Measurements from ENCODE around the gene SPG11. TPM values are rescaled to one million over a fixed set of nuclear protein-coding genes. Genes with fewer than 3 reads are reported as not detected.

Gene SPG11
- total and polyA plus RNA-seq, 9 of the 15 experiments (the other 6 are each of a cell fraction or from before 2014, with no cell fraction given), result 23.3 to 71.2 (median 45.6) TPM

DNA sequence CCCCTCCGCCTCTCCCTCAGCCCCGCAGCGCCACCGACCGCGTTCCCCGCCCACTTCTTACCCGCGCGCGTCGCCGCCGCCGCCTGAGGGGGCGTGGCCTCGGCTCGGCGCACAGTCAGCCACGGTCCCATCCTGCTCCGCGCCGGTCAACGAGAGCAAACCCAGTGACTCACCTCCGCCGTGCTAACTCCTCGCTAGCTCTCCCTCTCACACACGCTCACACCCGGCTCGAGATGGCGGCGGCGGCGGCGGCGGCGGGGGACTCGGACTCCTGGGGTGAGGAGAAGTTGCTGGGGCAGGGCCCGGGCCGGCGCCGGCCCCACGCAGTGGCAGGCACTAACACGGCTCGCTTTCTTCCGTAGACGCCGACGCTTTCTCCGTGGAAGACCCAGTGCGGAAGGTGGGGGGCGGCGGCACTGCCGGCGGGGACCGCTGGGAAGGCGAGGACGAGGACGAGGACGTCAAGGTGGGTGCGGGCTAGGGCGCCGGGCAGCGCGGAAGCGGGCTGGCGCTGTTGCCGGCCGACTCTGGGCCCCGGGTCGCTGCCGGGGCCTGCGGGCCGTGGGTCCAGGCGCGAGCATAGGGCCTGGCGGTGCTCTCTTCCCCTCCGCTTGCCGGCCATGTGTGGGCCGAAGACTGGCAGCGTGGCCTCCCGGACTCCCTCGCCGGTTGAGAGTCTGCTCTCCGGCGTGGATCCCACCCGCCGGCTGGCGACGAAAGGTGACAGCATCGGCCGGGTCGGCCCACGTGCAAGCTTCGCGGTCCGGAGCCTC lies 126.3 kb downstream of the SPG11 start, which contains the start of gene EIF3J (continued):
- peak; percentile 44 for TF ChIP-seq RBM22 (IDR thresholded peaks at IDR 0.05; ENCODE audit: low read depth, low read length, poor library complexity, severe bottlenecking)
- no peak for TF ChIP-seq ZNF696 (CRISPR knock-in tag; conservative IDR thresholded peaks at IDR 0.05)
- TF ChIP-seq, protein P1, sequence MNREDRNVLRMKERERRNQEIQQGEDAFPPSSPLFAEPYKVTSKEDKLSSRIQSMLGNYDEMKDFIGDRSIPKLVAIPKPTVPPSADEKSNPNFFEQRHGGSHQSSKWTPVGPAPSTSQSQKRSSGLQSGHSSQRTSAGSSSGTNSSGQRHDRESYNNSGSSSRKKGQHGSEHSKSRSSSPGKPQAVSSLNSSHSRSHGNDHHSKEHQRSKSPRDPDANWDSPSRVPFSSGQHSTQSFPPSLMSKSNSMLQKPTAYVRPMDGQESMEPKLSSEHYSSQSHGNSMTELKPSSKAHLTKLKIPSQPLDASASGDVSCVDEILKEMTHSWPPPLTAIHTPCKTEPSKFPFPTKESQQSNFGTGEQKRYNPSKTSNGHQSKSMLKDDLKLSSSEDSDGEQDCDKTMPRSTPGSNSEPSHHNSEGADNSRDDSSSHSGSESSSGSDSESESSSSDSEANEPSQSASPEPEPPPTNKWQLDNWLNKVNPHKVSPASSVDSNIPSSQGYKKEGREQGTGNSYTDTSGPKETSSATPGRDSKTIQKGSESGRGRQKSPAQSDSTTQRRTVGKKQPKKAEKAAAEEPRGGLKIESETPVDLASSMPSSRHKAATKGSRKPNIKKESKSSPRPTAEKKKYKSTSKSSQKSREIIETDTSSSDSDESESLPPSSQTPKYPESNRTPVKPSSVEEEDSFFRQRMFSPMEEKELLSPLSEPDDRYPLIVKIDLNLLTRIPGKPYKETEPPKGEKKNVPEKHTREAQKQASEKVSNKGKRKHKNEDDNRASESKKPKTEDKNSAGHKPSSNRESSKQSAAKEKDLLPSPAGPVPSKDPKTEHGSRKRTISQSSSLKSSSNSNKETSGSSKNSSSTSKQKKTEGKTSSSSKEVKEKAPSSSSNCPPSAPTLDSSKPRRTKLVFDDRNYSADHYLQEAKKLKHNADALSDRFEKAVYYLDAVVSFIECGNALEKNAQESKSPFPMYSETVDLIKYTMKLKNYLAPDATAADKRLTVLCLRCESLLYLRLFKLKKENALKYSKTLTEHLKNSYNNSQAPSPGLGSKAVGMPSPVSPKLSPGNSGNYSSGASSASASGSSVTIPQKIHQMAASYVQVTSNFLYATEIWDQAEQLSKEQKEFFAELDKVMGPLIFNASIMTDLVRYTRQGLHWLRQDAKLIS (CRISPR knock-in tag; IDR thresholded peaks at IDR 0.05), result no peak
- TF ChIP-seq TEAD4 (IDR thresholded peaks at IDR 0.05; ENCODE audit: low read length), result no peak
- TF ChIP-seq TEAD4 (CRISPR knock-in tag; IDR thresholded peaks at IDR 0.05; ENCODE audit: borderline replicate concordance), result no peak; the same call in 1 of the 2 replicates
- TF ChIP-seq, protein P2, sequence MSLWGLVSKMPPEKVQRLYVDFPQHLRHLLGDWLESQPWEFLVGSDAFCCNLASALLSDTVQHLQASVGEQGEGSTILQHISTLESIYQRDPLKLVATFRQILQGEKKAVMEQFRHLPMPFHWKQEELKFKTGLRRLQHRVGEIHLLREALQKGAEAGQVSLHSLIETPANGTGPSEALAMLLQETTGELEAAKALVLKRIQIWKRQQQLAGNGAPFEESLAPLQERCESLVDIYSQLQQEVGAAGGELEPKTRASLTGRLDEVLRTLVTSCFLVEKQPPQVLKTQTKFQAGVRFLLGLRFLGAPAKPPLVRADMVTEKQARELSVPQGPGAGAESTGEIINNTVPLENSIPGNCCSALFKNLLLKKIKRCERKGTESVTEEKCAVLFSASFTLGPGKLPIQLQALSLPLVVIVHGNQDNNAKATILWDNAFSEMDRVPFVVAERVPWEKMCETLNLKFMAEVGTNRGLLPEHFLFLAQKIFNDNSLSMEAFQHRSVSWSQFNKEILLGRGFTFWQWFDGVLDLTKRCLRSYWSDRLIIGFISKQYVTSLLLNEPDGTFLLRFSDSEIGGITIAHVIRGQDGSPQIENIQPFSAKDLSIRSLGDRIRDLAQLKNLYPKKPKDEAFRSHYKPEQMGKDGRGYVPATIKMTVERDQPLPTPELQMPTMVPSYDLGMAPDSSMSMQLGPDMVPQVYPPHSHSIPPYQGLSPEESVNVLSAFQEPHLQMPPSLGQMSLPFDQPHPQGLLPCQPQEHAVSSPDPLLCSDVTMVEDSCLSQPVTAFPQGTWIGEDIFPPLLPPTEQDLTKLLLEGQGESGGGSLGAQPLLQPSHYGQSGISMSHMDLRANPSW (CRISPR knock-in tag; IDR thresholded peaks at IDR 0.05), result no peak
- peak; percentile 55; the same call in 1 of the 2 replicates for TF ChIP-seq ATF7 (IDR thresholded peaks at IDR 0.05)
- TF ChIP-seq, protein P3, sequence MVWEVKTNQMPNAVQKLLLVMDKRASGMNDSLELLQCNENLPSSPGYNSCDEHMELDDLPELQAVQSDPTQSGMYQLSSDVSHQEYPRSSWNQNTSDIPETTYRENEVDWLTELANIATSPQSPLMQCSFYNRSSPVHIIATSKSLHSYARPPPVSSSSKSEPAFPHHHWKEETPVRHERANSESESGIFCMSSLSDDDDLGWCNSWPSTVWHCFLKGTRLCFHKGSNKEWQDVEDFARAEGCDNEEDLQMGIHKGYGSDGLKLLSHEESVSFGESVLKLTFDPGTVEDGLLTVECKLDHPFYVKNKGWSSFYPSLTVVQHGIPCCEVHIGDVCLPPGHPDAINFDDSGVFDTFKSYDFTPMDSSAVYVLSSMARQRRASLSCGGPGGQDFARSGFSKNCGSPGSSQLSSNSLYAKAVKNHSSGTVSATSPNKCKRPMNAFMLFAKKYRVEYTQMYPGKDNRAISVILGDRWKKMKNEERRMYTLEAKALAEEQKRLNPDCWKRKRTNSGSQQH (CRISPR knock-in tag; IDR thresholded peaks at IDR 0.05), result no peak
- no peak for TF ChIP-seq HOXB6 (CRISPR knock-in tag; IDR thresholded peaks at IDR 0.05; ENCODE audit: borderline replicate concordance)
- TF ChIP-seq MECOM (CRISPR knock-in tag; IDR thresholded peaks at IDR 0.05), result no peak
- no peak for TF ChIP-seq RBM15 (IDR thresholded peaks at IDR 0.05; ENCODE audit: insufficient read depth, low read length)
- TF ChIP-seq FOXA3 (CRISPR knock-in tag; conservative IDR thresholded peaks at IDR 0.05 in 1 of 2, IDR thresholded peaks at IDR 0.05 in 1 of 2), result peak in 1 of 2 experiments; percentile 62; a peak in 2 of 4 replicates

All from K562 (cell line).